Ectodermal cell (in vitro differentiated cells): ENCODE results near the gene HINT3. TPM values are rescaled to one million over a fixed set of nuclear protein-coding genes. Genes with fewer than 3 reads are reported as not detected.
"Not testable (repeated sequence)": the region's sequence is repeated elsewhere in the genome, so short reads cannot be mapped to it uniquely, and the experiment has no call there.

Experiments
- H3K27ac ChIP-seq: 2 replicates; pipeline ENCODE4 v1.7.0; 2013; ENCODE audit warnings: mild to moderate bottlenecking, low read depth, low read length; ENCODE audit not compliant: insufficient read depth, poor library complexity, severe bottlenecking
- H3K27me3 ChIP-seq: 2 replicates; pipeline ENCODE4 v1.7.0; 2013; ENCODE audit warnings: mild to moderate bottlenecking, low read length; ENCODE audit not compliant: insufficient read depth, control insufficient read depth, poor library complexity, severe bottlenecking
- H3K36me3 ChIP-seq: one replicate; pipeline ENCODE4 v1.7.0; 2013; ENCODE audit warnings: low read length; ENCODE audit not compliant: control insufficient read depth, insufficient read depth
- H3K4me1 ChIP-seq: one replicate; pipeline ENCODE4 v1.7.0; 2013; ENCODE audit warnings: low read length; ENCODE audit not compliant: control insufficient read depth, insufficient read depth
- H3K4me3 ChIP-seq: 2 replicates; pipeline ENCODE4 v1.7.0; 2013; ENCODE audit warnings: low read depth, low read length, control low read depth; ENCODE audit not compliant: insufficient read depth
- H3K9me3 ChIP-seq: 2 replicates; pipeline ENCODE4 v1.7.0; 2013; ENCODE audit warnings: mild to moderate bottlenecking, low read length, moderate library complexity; ENCODE audit not compliant: control insufficient read depth
- WGBS, 2 experiments: methylation state at CpG; one replicate each; pipeline ENCODE4 v1.1.7; 2013; ENCODE audit warnings: missing lambda C conversion rate in 2 of 2; 5-methylcytosine and 5-hydroxymethylcytosine counted together
- polyA plus RNA-seq, 4 experiments: library from polyadenylated mRNA; stranded (reverse); fragments of 50-300 nt; gene quantifications; one replicate each; pipeline ENCODE4 v1.2.3, GENCODE V29; 2013

HINT3 gene
- polyA plus RNA-seq (2013, experiment 1 of 4), result 19.2 TPM
- polyA plus RNA-seq (2013, experiment 2 of 4), result 21.1 TPM
- polyA plus RNA-seq (2013, experiment 3 of 4), result 17.1 TPM
- 20.0 TPM for polyA plus RNA-seq (2013, experiment 4 of 4)

DNA sequence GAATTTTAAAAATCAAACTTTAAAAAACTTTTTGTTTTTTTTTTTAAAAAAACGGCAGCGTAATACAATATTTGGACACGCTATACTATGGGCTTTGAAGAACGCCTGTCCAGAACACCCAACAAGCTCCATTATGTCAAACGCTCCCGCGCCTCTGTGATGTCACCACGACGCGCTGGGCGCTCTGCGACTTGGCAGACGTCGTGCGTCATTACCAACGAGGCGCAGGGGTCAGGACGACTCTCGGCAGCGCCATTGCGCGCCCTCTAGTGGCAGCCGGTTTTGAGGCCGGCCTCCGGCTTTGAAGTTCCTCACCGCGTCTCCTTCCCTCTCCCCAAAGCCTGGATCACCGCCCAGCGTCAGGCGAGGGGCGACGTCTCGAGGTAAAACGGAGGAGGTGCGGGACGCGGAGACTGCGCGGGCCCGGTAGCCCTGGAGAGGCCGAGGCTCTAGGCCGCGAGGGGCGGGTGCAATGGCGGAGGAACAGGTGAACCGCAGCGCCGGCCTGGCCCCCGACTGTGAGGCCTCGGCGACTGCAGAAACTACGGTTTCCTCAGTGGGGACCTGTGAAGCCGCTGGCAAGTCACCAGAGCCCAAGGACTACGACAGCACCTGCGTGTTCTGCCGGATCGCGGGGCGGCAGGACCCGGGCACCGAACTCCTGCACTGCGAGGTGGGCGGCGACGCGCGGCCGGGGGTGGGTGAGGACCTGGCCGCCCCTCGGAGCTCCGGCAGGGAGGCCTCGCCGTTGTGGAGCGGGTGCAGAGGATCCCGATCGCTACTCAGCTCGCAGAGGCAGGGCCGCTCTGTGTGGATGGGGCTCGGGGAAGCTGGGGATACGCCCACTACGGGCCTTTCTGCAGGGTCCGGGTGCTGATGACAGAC lies at the start of gene HINT3:
HINT3 (plus strand) TSS at position 265 of the 885 bp plus-strand sequence; CDS start at position 473, 208 bp downstream.
- peak within 1 kb of the TSS; percentile 81 for H3K27ac ChIP-seq
- H3K4me1 ChIP-seq, result no peaks in the 10 kb centered on the region
- no peaks in the 10 kb centered on the region for H3K36me3 ChIP-seq
- no peaks in the 10 kb centered on the region for H3K9me3 ChIP-seq
- peak within 1 kb of the TSS; percentile 78 for H3K4me3 ChIP-seq
- 0% methylated on average over 82 of the region's 82 CpGs for whole genome bisulfite sequencing, 2 experiments
- H3K27me3 ChIP-seq, result peaks cover 4% of the 10 kb centered on the region

DNA sequence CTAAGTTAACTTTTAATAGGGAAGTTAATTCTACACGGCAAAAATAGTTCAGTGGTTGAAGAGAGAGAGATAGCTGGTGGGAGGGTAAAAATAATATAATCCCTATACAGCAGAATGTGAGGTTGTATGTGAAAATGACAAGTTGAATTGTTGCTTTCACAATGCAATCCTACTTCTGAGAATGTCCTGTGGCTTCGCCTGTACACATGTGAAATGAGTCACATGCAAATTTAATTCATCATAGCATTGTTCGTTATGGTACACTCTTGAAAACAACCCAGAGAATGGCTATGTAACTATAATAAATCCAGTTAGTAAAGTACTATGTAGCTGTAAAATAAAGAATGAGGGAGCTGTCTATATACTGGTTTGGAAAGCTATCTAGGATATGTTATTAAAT lies 46.0 kb upstream of the HINT3 start:
- WGBS, 2 experiments, result 83 to 94% methylated on average over 2 to 3 of the region's 3 CpGs
- Histone ChIP-seq H3K4me3 (no peak overlapping the region), H3K4me1 (no peaks in the 10 kb centered on the region), H3K36me3 (no peaks in the 10 kb centered on the region), H3K9me3 (no peaks in the 10 kb centered on the region), H3K27me3 (no peaks in the 10 kb centered on the region), H3K27ac (no peak overlapping the region)

DNA sequence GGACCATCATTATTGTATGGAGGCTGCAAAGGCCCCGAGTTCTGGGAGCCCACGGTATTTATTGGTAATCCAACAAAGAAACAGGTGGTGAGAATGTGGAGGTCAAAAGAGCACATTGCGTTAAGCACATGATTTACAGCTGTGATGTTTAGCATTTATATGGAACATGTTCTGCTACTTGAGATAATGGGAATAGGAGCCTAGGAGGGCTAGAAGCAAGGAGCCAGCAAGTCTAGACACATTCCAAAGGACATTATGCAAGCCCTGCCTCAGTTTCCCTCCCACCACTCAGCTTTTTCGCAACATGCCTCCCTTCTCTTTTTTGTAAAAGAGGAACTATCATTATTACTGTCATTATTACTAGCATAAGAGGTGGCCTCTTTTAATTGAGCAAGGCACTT lies 45.5 kb upstream of the HINT3 start:
- not testable (repeated sequence) for H3K27me3 ChIP-seq, H3K9me3 ChIP-seq, H3K36me3 ChIP-seq, H3K4me3 ChIP-seq, H3K4me1 ChIP-seq, H3K27ac ChIP-seq
- WGBS, 2 experiments, result 95 to 96% methylated on average over 4 of the region's 4 CpGs

- not testable (repeated sequence) for H3K27me3 ChIP-seq, H3K4me3 ChIP-seq, H3K27ac ChIP-seq, H3K9me3 ChIP-seq, H3K36me3 ChIP-seq, H3K4me1 ChIP-seq
- WGBS, 2 experiments, result 87 to 89% methylated on average over 2 of the region's 2 CpGs
Measured at GRCh38 chr6:125912430-125912829, 44.1 kb upstream of the HINT3 start.

- no peaks in the 10 kb centered on the region for H3K9me3 ChIP-seq
- H3K4me3 ChIP-seq, result no peak overlapping the region
- no peaks in the 10 kb centered on the region for H3K27me3 ChIP-seq
- peaks cover 5% of the 10 kb centered on the region for H3K4me1 ChIP-seq
- 89 to 95% methylated on average over 1 of the region's 1 CpG for WGBS, 2 experiments
- no peaks in the 10 kb centered on the region for H3K36me3 ChIP-seq
- H3K27ac ChIP-seq, result no peak overlapping the region
Measured at GRCh38 chr6:125913145-125913544, 43.4 kb upstream of the HINT3 start.

DNA sequence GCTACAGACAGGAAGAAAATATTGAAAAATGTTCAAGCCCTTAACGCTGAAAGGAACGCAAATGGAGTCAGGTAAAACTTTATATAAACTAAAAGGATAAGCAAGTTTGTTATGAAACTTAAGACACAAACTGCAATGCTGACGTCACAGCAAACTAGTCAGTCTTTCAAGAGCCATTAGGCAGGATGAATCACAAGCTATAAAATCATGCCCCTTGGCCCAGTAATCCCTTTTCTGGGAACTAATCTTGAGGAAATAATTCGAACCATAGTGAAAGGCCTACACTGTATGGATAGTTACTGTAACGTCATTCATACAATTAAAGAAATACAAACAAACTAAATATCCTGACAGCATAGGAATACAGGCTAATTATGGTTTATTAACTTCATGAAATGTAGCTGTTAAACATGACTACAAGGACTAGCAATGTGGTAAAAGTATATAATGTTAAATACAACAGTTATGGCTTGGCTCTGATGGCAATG lies 42.7 kb upstream of the HINT3 start:
- Histone ChIP-seq H3K4me1 (peaks cover 9% of the 10 kb centered on the region), H3K9me3 (no peaks in the 10 kb centered on the region), H3K4me3 (no peak overlapping the region), H3K27me3 (no peaks in the 10 kb centered on the region), H3K27ac (no peak overlapping the region), H3K36me3 (no peaks in the 10 kb centered on the region)
- 90 to 98% methylated on average over 4 of the region's 5 CpGs for WGBS, 2 experiments

DNA sequence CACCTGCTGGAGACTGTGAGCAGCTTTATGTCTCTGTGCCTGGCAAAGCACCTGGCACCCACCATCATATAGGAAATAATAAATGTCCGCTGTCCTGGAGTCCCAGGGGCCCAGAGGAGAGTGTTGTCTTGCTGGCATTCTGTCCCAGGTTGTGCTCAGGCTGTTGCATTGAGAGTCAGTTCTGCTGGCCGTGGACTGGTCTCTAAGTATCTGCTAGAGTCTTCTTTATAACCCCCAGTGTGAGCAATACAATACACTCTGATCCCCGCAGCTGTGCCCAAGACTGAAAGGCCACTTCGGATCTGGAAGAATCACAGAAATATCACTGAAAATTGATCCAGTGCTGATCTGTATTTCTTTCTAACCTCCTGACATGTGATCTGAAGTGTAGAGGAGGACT lies 38.3 kb upstream of the HINT3 start:
- 62 to 66% methylated on average over 4 of the region's 4 CpGs for WGBS, 2 experiments
- Histone ChIP-seq H3K27ac (no peak overlapping the region), H3K9me3 (no peaks in the 10 kb centered on the region), H3K4me1 (peaks cover 15% of the 10 kb centered on the region), H3K4me3 (no peak overlapping the region), H3K36me3 (no peaks in the 10 kb centered on the region), H3K27me3 (no peaks in the 10 kb centered on the region)

GRCh38 chr6:125918681-125919566 lies 37.6 kb upstream of the HINT3 start:
- Histone ChIP-seq H3K9me3 (no peaks in the 10 kb centered on the region), H3K27me3 (no peaks in the 10 kb centered on the region), H3K4me1 (peaks cover 15% of the 10 kb centered on the region), H3K36me3 (no peaks in the 10 kb centered on the region), H3K4me3 (no peak overlapping the region), H3K27ac (no peak overlapping the region)
- 69 to 75% methylated on average over 13 of the region's 13 CpGs for WGBS, 2 experiments

DNA sequence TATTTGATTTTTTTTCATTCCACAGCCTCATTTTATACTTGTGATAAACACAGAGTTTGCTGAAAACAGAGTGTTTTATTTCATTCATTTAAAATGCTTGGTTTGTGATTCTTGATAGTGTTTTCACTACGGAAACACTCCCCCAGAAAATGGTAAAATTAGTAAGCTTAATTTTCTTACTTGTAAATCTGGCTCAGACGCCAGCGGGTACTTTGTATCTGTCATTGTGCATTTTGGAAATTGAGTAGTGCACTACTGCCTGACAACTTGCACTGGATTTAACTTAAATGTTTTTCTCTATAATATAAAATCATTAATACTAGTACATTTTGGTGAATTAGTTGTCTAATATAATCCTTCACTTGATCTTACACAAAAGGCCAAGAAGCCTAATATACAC lies 37.0 kb upstream of the HINT3 start:
- 76 to 83% methylated on average over 3 of the region's 3 CpGs for WGBS, 2 experiments
- Histone ChIP-seq H3K27me3 (no peaks in the 10 kb centered on the region), H3K9me3 (no peaks in the 10 kb centered on the region), H3K4me1 (peaks cover 15% of the 10 kb centered on the region), H3K4me3 (no peak overlapping the region), H3K27ac (no peak overlapping the region), H3K36me3 (no peaks in the 10 kb centered on the region)
